GM18861 (cell line): ENCODE measurements around the gene FAM50A.
A peak's percentile ranks its signal among the peaks of the same experiment; 100 is the strongest.

ENCODE experiments used
- ATAC-seq: cut with Tn5 transposase; IDR thresholded peaks from one replicate; pipeline ENCODE4 v1.9.1; 2021; ENCODE audit not compliant: unreplicated experiment

Gene FAM50A

GRCh38 chrX:154412468-154412867 is 31.5 kb upstream of the FAM50A start:
- ATAC-seq: no peak

GRCh38 chrX:154413142-154413541 is 30.8 kb upstream of the FAM50A start:
- no peak for ATAC-seq

GRCh38 chrX:154417157-154417556 is 26.8 kb upstream of the FAM50A start:
- ATAC-seq: no peak

GRCh38 chrX:154419189-154419588 is 24.8 kb upstream of the FAM50A start:
- ATAC-seq: no peak

- ATAC-seq: no peak
Measured at GRCh38 chrX:154419688-154420401, 24.1 kb upstream of the FAM50A start.

GRCh38 chrX:154420402-154420756 is 23.6 kb upstream of the FAM50A start:
- ATAC-seq: no peak

- ATAC-seq: no peak
Measured at GRCh38 chrX:154426916-154427770, 16.8 kb upstream of the FAM50A start.

- peak; percentile 95 for ATAC-seq
Measured at GRCh38 chrX:154428176-154429171, 15.5 kb upstream of the FAM50A start, which contains the start of gene ATP6AP1. TSS of gene ATP6AP1 (plus strand) at chrX:154428677. CDS start at chrX:154428693, 16 bp downstream.

- ATAC-seq: no peak
Measured at GRCh38 chrX:154429711-154430110, 14.2 kb upstream of the FAM50A start.

- no peak for ATAC-seq
Measured at GRCh38 chrX:154430479-154430878, 13.5 kb upstream of the FAM50A start.

GRCh38 chrX:154430916-154431315 is 13.0 kb upstream of the FAM50A start:
- ATAC-seq: no peak

GRCh38 chrX:154431341-154431740 is 12.6 kb upstream of the FAM50A start:
- ATAC-seq: no peak

- ATAC-seq: no peak
Measured at GRCh38 chrX:154432210-154432609, 11.7 kb upstream of the FAM50A start.

GRCh38 chrX:154433605-154434004 is 10.3 kb upstream of the FAM50A start:
- no peak for ATAC-seq

- no peak for ATAC-seq
Measured at GRCh38 chrX:154434394-154435168, 9.4 kb upstream of the FAM50A start.

- ATAC-seq: no peak
Measured at GRCh38 chrX:154435171-154435733, 8.7 kb upstream of the FAM50A start.

- ATAC-seq: no peak
Measured at GRCh38 chrX:154436374-154436982, 7.5 kb upstream of the FAM50A start.

GRCh38 chrX:154436983-154437752 is 6.8 kb upstream of the FAM50A start, which contains the start of gene GDI1:
TSS of gene GDI1 (plus strand) at chrX:154437154. CDS start at chrX:154437255, 101 bp downstream.
- no peak for ATAC-seq
